ENCODE measurements around the gene MPHOSPH9. TPM values are rescaled to one million over a fixed set of nuclear protein-coding genes. Genes with fewer than 3 reads are reported as not detected.

The MPHOSPH9 gene
- total and polyA plus RNA-seq, 10 donors, result 7.1 to 97.3 (median 40.0) TPM

GRCh38 chr12:123267991-123268843 is 35.3 kb upstream of the MPHOSPH9 start:
- peak overlapping the region in 7 of 8 donors; percentile 42 to 86 (median 71) for H3K27ac ChIP-seq
- H3K4me1 ChIP-seq, result peaks cover 31 to 48% (median 44%) of the 10 kb centered on the region in 6 donors
- no peaks in the 10 kb centered on the region for H3K9me3 ChIP-seq
- WGBS, 5 donors, result 21 to 34% (median 24%) methylated on average over 22 to 36 of the region's 36 CpGs
- peak overlapping the region in 6 of 8 donors; percentile 4 to 85 (median 64) for H3K4me3 ChIP-seq
- H3K36me3 ChIP-seq, result peaks cover 0 to 40% (median 2%) of the 10 kb centered on the region in 6 donors
- intact Hi-C loops (cut with DNase I; ENCODE audit: low total_unique reads), result no loop called here
- DNase-seq, result peak; percentile 83
- H3K27me3 ChIP-seq (replicated peaks in 1 of 7), result peaks cover 0 to 3% (median 0%) of the 10 kb centered on the region in 7 donors
- no peak for TF ChIP-seq POLR2A (IDR thresholded peaks at IDR 0.05)
- peak; percentile 46 to 73 (median 70) for TF ChIP-seq POLR2AphosphoS5 (IDR thresholded peaks at IDR 0.05)
- no peak for TF ChIP-seq CTCF (IDR thresholded peaks at IDR 0.05 in 8 of 11, conservative IDR thresholded peaks at IDR 0.05 in 3 of 11)

GRCh38 chr12:123267335-123267920 is 34.5 kb upstream of the MPHOSPH9 start:
- Histone ChIP-seq H3K9me3 (no peaks in the 10 kb centered on the region), H3K4me1 (peaks cover 28 to 45% (median 38%) of the 10 kb centered on the region in 6 donors), H3K27ac (peak overlapping the region in 7 of 8 donors; percentile 42 to 86 (median 71)), H3K36me3 (peaks cover 0 to 48% (median 2%) of the 10 kb centered on the region in 6 donors), H3K27me3 (replicated peaks in 1 of 7) (peaks cover 0 to 3% (median 0%) of the 10 kb centered on the region in 7 donors), H3K4me3 (peak overlapping the region in 1 of 8 donors; percentile 70)
- intact Hi-C loops (cut with DNase I; ENCODE audit: low total_unique reads), result no loop called here
- TF ChIP-seq POLR2AphosphoS5 (IDR thresholded peaks at IDR 0.05), result no peak
- no peak for TF ChIP-seq CTCF (IDR thresholded peaks at IDR 0.05 in 8 of 11, conservative IDR thresholded peaks at IDR 0.05 in 3 of 11)
- TF ChIP-seq POLR2A (IDR thresholded peaks at IDR 0.05), result no peak
- no peak for DNase-seq
- 75 to 91% (median 82%) methylated on average over 5 to 7 of the region's 7 CpGs for WGBS, 5 donors

- Histone ChIP-seq H3K4me3 (no peak overlapping the region), H3K27me3 (replicated peaks in 1 of 7) (peaks cover 0 to 3% (median 0%) of the 10 kb centered on the region in 7 donors), H3K9me3 (no peaks in the 10 kb centered on the region), H3K4me1 (peaks cover 23 to 39% (median 33%) of the 10 kb centered on the region in 6 donors), H3K36me3 (peaks cover 0 to 54% (median 4%) of the 10 kb centered on the region in 6 donors), H3K27ac (peak overlapping the region in 1 of 8 donors; percentile 86)
- TF ChIP-seq POLR2A (IDR thresholded peaks at IDR 0.05) (no peak), CTCF (IDR thresholded peaks at IDR 0.05 in 8 of 11, conservative IDR thresholded peaks at IDR 0.05 in 3 of 11) (no peak), POLR2AphosphoS5 (IDR thresholded peaks at IDR 0.05) (no peak)
- DNase-seq, result no peak
- WGBS, 5 donors, result 87 to 96% (median 95%) methylated on average over 16 to 19 of the region's 19 CpGs
- intact Hi-C loops (cut with DNase I; ENCODE audit: low total_unique reads), result no loop called here
Measured at GRCh38 chr12:123266679-123267277, 33.8 kb upstream of the MPHOSPH9 start.

Data from spleen (tissue), 11 donors.